HG02588 (cell line): ENCODE measurements around the gene PCSK6.

Experiments
- ATAC-seq: cut with Tn5 transposase; IDR thresholded peaks from one replicate; pipeline ENCODE4 v1.9.1; 2021; ENCODE audit warnings: mild to moderate bottlenecking, moderate library complexity; ENCODE audit not compliant: unreplicated experiment

PCSK6 gene

DNA sequence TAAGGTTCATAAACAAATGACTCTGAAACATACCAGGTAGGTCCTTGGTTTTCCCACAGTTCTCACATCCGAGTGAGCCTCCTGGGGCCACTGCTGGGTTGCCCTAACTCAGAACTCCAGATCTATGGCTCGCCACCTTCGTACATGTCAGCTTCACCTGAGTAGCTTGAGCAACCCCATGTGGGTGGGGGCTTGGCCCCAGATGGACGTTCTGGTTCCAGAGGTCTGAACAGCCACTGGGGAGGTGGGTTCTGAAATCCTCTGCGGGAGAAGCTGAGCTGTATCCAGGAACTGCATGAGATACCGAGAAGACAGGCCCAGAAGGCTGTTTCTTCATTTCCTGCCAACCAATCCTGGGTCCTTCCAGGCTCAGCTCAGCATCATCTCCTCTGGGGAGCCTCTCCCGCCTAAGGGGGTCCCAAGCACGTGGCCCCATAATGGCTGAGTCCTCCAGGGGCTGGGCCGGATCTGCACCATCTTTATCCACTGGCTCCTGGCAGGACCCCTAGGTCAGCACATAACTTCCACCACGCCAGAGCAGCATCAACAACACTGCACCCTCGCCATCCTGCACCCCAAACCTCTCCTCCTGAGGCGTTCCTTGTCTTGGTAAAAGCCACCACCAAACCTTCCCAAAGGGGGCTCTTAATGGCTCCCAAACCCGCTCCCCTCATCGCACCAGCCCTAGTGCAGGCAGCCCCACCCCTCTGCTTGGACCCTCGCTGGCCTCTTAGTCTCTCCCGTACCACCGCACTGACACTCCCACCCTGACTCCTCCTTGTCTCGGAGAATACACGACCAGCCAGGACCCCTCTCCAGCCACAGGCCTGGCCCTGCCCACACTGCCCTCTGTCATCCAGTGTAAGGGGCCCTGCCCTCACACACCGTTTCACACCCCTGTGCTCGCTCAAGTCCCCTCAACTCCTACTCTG is 39.8 kb downstream of the PCSK6 start:
- ATAC-seq: no peak

GRCh38 chr15:101448336-101448735 is 41.2 kb downstream of the PCSK6 start:
- no peak for ATAC-seq

DNA sequence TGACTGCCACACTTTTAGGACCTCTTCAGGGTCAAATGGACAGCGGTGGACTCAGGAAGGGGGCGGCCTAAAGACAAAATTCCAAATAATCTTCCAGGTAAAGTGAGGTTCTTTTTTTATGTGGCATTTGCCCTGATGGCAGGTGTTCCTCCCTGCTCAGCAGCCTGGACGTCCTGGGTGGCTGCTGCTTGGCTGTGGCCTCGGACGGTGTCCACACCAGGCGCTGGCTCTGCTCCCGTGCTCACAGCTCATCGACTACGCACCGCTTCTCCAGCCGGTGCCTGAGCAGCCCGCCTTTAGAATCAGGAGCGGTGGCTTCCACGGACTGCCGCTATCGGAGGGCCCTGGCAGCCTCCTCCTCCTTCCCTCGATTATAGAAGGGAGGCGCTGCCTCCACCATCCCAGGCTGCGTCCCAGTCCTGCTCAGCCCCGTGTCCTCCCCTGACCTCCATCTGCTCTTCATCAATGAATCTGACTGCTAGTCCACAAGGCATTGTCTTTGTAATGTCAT is 41.9 kb downstream of the PCSK6 start:
- no peak for ATAC-seq

DNA sequence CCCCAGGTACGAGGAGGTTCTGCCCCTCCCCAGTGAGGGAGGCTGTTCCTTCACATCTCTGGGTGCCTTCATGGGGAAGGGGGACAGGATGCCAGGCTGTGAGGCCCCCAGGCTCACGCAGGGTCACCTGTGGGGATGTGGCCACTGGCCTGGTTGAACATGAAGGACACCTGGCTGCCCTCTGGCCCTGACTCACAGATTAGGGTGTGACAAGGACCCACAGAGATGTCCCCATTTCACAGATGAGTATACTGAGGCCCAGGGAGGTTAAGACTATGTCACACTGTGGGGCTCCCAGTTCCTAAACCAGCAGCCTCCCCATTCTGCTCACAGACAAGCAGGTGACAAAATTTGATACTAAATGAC is 42.4 kb downstream of the PCSK6 start:
- no peak for ATAC-seq

- ATAC-seq: no peak
Observed at GRCh38 chr15:101446518-101447167, 42.9 kb downstream of the PCSK6 start.

DNA sequence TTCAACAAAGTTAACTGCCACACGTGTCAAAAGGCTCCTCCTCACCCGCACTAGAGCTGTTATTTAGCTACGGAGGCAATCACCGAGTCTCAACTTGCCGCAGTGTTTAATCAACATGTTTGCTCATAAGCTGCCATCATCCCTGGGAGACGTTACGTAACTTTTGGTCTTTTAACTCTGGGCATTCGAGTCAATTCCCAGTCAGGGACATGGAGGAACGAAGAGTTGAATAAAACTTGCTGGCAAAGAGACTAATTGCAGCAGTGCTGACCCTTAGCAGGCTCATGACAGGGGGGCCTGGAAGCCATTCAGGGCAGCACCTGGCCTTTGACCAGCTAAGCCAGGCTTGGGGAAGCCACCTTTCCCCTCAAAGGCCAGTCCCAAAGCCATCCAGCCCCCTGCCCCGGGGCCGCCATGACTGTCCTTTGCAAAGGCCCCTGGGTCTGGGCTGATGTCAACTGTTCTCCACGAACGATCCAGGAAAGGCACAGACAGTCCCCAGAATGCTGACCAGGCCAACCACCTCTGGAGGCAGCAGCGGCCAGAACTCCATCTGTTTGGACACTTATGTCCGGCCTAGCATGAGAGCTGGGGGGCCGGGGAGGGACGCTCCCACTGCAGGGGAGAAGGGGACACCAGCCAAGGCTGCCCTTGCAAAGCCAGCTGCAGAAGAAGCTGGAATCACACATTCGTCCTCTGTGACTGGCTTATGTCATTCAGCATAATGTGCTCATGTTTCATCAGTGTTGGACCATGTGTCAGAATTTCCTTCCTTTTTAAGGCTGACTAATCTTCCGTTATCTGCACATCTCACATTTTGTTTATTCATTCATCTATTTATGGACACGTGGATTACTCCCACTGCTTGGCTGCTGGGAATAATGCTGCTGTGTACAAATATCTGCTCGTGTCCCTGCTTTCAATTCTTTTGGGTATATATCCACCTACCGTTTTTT is 43.7 kb downstream of the PCSK6 start:
- no peak for ATAC-seq

GRCh38 chr15:101444807-101445508 is 44.5 kb downstream of the PCSK6 start:
- no peak for ATAC-seq

- ATAC-seq: no peak
Observed at GRCh38 chr15:101444015-101444414, 45.5 kb downstream of the PCSK6 start.

GRCh38 chr15:101442272-101442671 is 47.2 kb downstream of the PCSK6 start:
- no peak for ATAC-seq

DNA sequence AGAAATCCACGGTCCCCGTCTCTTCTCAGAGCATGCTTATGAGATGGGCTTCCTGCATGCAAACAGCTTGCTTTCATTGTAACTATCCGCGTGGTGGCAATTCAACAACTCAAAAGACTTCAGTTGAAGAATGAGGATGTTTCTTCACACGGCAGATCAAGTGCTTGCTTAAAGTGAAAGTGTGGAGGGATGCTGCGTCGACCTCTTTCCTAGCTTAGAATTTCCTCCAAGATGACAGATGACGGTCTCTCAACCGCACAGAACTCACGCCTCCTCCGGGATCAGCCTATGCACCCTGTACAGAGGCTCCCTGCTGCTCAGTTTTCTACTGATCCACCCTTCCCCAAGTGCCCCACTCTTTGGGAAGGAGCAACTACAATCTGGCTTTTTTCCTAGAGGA is 47.8 kb downstream of the PCSK6 start:
- ATAC-seq: no peak

- no peak for ATAC-seq
Observed at GRCh38 chr15:101440846-101441590, 48.5 kb downstream of the PCSK6 start.

DNA sequence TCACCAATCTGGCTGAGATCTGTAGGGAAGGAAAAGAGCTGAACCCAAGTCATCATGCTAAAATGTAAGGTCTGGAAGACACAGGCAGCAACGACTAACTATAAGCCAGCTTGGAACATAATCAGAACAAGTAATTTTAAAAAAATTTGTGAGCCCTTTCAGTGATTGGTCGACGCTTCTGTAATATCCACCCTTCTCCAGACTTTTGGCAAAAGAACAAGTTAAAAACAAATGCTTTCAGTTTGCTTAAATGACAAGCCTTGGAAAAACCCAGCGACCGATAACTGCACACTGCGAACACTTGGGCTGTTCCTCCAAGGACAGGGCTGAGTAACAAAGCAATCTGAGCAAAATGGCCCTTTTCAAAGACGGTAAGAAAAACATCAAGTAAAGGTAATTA is 49.6 kb downstream of the PCSK6 start:
- ATAC-seq: no peak

- no peak for ATAC-seq
Observed at GRCh38 chr15:101439285-101439919, 50.1 kb downstream of the PCSK6 start.

DNA sequence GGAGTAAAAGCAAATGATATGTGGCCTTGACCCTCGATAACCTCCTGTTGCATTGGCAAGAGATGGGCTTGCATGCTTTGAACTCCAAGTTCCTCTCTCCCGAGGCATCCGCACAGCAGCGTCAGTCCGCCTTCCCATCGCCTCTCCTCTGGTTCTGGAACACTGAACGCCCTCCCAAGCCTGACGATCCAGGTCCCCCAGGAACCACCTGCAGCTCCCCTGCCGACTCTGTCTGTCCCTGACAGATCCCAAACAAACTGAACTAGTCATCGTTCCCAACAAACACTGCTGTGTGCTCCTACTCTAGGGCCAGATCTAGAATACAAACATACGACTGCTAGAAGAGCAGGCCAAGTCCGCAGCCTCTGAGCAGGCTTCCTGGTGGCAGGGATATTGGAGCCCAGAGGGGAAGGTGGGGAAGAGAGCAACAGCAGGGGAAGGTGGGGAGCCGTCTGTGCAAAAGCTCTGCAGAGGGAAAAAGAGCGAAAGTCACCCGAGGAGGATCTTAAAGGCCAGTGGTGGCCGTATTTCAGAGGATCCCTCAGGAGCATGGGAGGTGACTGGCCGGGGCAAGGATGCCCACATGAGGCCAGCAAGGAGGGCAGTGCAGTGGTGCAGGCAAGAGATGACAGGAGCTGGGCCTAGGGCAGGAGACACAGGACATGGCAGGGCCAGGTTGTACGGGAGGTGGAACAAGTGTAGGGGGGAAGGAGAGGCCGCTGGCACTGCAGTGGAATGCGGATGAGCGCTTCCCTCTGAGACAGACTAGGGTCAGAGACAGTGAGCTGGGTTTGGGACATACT is 50.8 kb downstream of the PCSK6 start:
- no peak for ATAC-seq

- ATAC-seq: no peak
Observed at GRCh38 chr15:101437618-101438481, 51.7 kb downstream of the PCSK6 start.

DNA sequence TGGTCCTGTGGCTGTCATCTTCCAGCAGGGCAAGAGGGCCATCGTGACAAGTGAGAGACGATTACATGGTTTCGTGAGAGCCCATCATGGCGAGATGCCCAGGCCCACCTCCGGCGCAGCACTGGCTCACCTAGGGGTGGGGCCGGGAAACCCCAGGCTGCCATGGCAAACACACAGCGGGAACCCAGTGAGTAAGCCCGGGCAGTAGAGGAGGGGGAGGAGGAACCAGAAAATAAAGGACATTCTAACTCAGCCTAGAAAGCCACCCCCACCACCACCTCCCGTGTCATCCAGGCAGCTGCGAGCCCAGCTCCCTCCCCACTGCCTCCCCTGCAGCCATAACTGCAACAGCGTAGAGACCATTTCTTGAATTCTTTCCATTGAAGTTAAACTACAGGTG is 52.3 kb downstream of the PCSK6 start:
- ATAC-seq: no peak

- ATAC-seq: no peak
Observed at GRCh38 chr15:101436526-101436925, 53.0 kb downstream of the PCSK6 start.
